Naive thymus-derived CD4-positive, alpha-beta T cell (primary cell): ENCODE results near the gene PEX11A. TPM values are rescaled to one million over a fixed set of nuclear protein-coding genes. Genes with fewer than 3 reads are reported as not detected.

Source experiments
- ATAC-seq: fragments of 150-1000 bp; cut with Tn5 transposase; 2 replicates; pipeline ENCODE4 v1.10.0; 2021; ENCODE audit warnings: mild to moderate bottlenecking, moderate library complexity
- CTCF ChIA-PET: fragments of 350-600 bp; sonication (Branson Sonifier 250); formaldehyde crosslinking; loops from one replicate; lab custom pipeline; 2021; ENCODE audit warnings: antibody characterized with exemption; lab: Charles Lee
- POLR2A ChIA-PET: fragments of 350-600 bp; sonication (Branson Sonifier 250); formaldehyde crosslinking; loops from one replicate; lab custom pipeline; 2021; ENCODE audit warnings: antibody characterized with exemption, inconsistent platforms; lab: Charles Lee
- DNase-seq, 9 donors: peaks; one replicate each; pipeline versions ENCODE4 v3.0.0 to v3.0.0-alpha.2; 2020 to 2022; ENCODE audit warnings: mixed read lengths in 1 of 9
- H3K27ac ChIP-seq: one replicate; pipeline ENCODE4 v1.7.0; 2013; ENCODE audit warnings: mild to moderate bottlenecking, low read depth, low read length, moderate library complexity
- H3K27me3 ChIP-seq, 2 donors: one replicate each; pipeline ENCODE4 v1.7.0; 2013; ENCODE audit warnings: low read length in 2 of 2, mild to moderate bottlenecking in 2 of 2, moderate library complexity in 2 of 2; ENCODE audit not compliant: control insufficient read depth in 2 of 2, insufficient read depth in 2 of 2
- H3K36me3 ChIP-seq, 3 experiments: 1 replicate in 2 of 3; 2 replicates in 1 of 3; pipeline ENCODE4 v1.7.0; 2013; ENCODE audit warnings: low read length in 3 of 3, mild to moderate bottlenecking in 3 of 3, moderate library complexity in 1 of 3; ENCODE audit not compliant: insufficient read depth in 3 of 3, control insufficient read depth in 2 of 3
- H3K4me1 ChIP-seq, 2 donors: one replicate each; pipeline ENCODE4 v1.7.0; 2013; ENCODE audit warnings: low read length in 2 of 2, mild to moderate bottlenecking in 2 of 2, moderate library complexity in 1 of 2; ENCODE audit not compliant: control insufficient read depth in 2 of 2, insufficient read depth in 2 of 2
- H3K4me3 ChIP-seq: 2 replicates; pipeline ENCODE4 v1.7.0; 2013; ENCODE audit warnings: mild to moderate bottlenecking, low read length
- H3K9me3 ChIP-seq, 3 experiments: 1 replicate in 2 of 3; 2 replicates in 1 of 3; pipeline ENCODE4 v1.7.0; 2013; ENCODE audit warnings: low read length in 3 of 3; ENCODE audit not compliant: control insufficient read depth in 2 of 3
- H3K27ac Mint-ChIP-seq, 9 donors: one replicate each; pipeline ENCODE4 v1.8.0; 2020 to 2022; ENCODE audit warnings: mixed read lengths in 9 of 9, mild to moderate bottlenecking in 8 of 9, moderate library complexity in 5 of 9, inconsistent platforms in 2 of 9
- H3K27me3 Mint-ChIP-seq, 5 donors: one replicate each; pipeline ENCODE4 v1.8.0; 2021 to 2022; ENCODE audit warnings: mixed read lengths in 5 of 5, mild to moderate bottlenecking in 1 of 5
- H3K36me3 Mint-ChIP-seq, 5 donors: one replicate each; pipeline ENCODE4 v1.8.0; 2020 to 2022; ENCODE audit warnings: mixed read lengths in 5 of 5, mild to moderate bottlenecking in 3 of 5, inconsistent platforms in 1 of 5
- H3K4me1 Mint-ChIP-seq, 7 donors: one replicate each; pipeline ENCODE4 v1.8.0; 2020 to 2022; ENCODE audit warnings: mixed read lengths in 7 of 7, mild to moderate bottlenecking in 3 of 7, inconsistent platforms in 1 of 7
- H3K4me3 Mint-ChIP-seq, 10 donors: one replicate each; pipeline ENCODE4 v1.8.0; 2020 to 2022; ENCODE audit warnings: mild to moderate bottlenecking in 10 of 10, mixed read lengths in 10 of 10, moderate library complexity in 6 of 10, inconsistent platforms in 2 of 10
- H3K9me3 Mint-ChIP-seq, 11 donors: one replicate each; pipeline ENCODE4 v1.8.0; 2020 to 2022; ENCODE audit warnings: mixed read lengths in 11 of 11, mild to moderate bottlenecking in 4 of 11, inconsistent platforms in 1 of 11, moderate library complexity in 1 of 11
- intact Hi-C, 2 donors: fragments of 100-400 bp; cut with micrococcal nuclease; formaldehyde crosslinking; loops; one replicate each; pipeline ENCODE4 v1.15.1; 2023
- polyA plus RNA-seq, 2 donors: library from polyadenylated mRNA; unstranded; fragments of 300-500 nt; fragmentation: Illumina TruSeq; gene quantifications; one replicate each; pipeline ENCODE4 v1.2.3, GENCODE V29; 2021
- total RNA-seq, 6 experiments: library from RNA in 5 of 6; stranded (reverse) in 5 of 6; gene quantifications; 1 replicate in 5 of 6; 2 replicates in 1 of 6; pipeline ENCODE4 v1.2.3 and lab custom pipeline; 2021 to 2026

Gene PEX11A
- total and polyA plus RNA-seq, 7 experiments from 2014 or later = 0.92 to 4.6 (median 2.0) TPM

GRCh38 chr15:89671687-89672086 is 18.9 kb downstream of the PEX11A start:
- ATAC-seq = no peak

GRCh38 chr15:89670971-89671560 is 19.5 kb downstream of the PEX11A start:
- H3K36me3 Mint-ChIP-seq = peaks cover 0 to 4% (median 0%) of the 10 kb centered on the region in 5 donors
- CTCF ChIA-PET = no interaction called here
- H3K27ac Mint-ChIP-seq = no peak overlapping the region

More at GRCh38 chr15:89671687-89672086, 18.9 kb downstream of the PEX11A start:
- H3K27me3 ChIP-seq = no peaks in the 10 kb centered on the region
- H3K36me3 ChIP-seq = no peaks in the 10 kb centered on the region
- Mint-ChIP-seq H3K4me3 (no peak overlapping the region), H3K27me3 (peaks cover 0 to 13% (median 8%) of the 10 kb centered on the region in 5 donors), H3K27ac (no peak overlapping the region), H3K36me3 (peaks cover 0 to 4% (median 0%) of the 10 kb centered on the region in 5 donors), H3K9me3 (no peaks in the 10 kb centered on the region), H3K4me1 (peaks cover 0 to 8% (median 0%) of the 10 kb centered on the region in 7 donors)
- ChIA-PET CTCF (no interaction called here), POLR2A (no interaction called here)
- DNase-seq = no peak
- H3K27ac ChIP-seq = no peak overlapping the region
- no peak overlapping the region for H3K4me3 ChIP-seq
- no peaks in the 10 kb centered on the region for H3K4me1 ChIP-seq
- intact Hi-C loops = no loop called here
- H3K9me3 ChIP-seq = no peaks in the 10 kb centered on the region

GRCh38 chr15:89669941-89670340 is 20.6 kb downstream of the PEX11A start:
- DNase-seq = no peak
- Histone ChIP-seq H3K4me1 (no peaks in the 10 kb centered on the region), H3K4me3 (no peak overlapping the region), H3K9me3 (no peaks in the 10 kb centered on the region), H3K27ac (no peak overlapping the region), H3K27me3 (no peaks in the 10 kb centered on the region), H3K36me3 (no peaks in the 10 kb centered on the region)
- H3K9me3 Mint-ChIP-seq = no peaks in the 10 kb centered on the region
- no peak overlapping the region for H3K4me3 Mint-ChIP-seq
- peaks cover 0 to 8% (median 1%) of the 10 kb centered on the region in 7 donors for H3K4me1 Mint-ChIP-seq
- ATAC-seq = no peak
- peaks cover 0 to 4% (median 0%) of the 10 kb centered on the region in 5 donors for H3K36me3 Mint-ChIP-seq
- intact Hi-C loops = no loop called here
- H3K27me3 Mint-ChIP-seq = peaks cover 5 to 18% (median 10%) of the 10 kb centered on the region in 5 donors
- CTCF ChIA-PET = no interaction called here
- no peak overlapping the region for H3K27ac Mint-ChIP-seq
- POLR2A ChIA-PET = no interaction called here

More at GRCh38 chr15:89670971-89671560, 19.5 kb downstream of the PEX11A start:
- POLR2A ChIA-PET = no interaction called here
- H3K9me3 ChIP-seq = no peaks in the 10 kb centered on the region
- intact Hi-C loops = no loop called here
- H3K27me3 ChIP-seq = no peaks in the 10 kb centered on the region
- Mint-ChIP-seq H3K27me3 (peaks cover 3 to 17% (median 8%) of the 10 kb centered on the region in 5 donors), H3K4me3 (no peak overlapping the region), H3K4me1 (peaks cover 0 to 8% (median 0%) of the 10 kb centered on the region in 7 donors), H3K9me3 (no peaks in the 10 kb centered on the region)
- H3K4me3 ChIP-seq = no peak overlapping the region
- no peaks in the 10 kb centered on the region for H3K4me1 ChIP-seq
- DNase-seq (no peak), ATAC-seq (no peak)
- H3K36me3 ChIP-seq = no peaks in the 10 kb centered on the region
- no peak overlapping the region for H3K27ac ChIP-seq

GRCh38 chr15:89669309-89669865 is 21.2 kb downstream of the PEX11A start:
- CTCF ChIA-PET = no interaction called here
- Histone ChIP-seq H3K27me3 (no peaks in the 10 kb centered on the region), H3K27ac (no peak overlapping the region), H3K9me3 (no peaks in the 10 kb centered on the region), H3K4me3 (no peak overlapping the region), H3K4me1 (no peaks in the 10 kb centered on the region), H3K36me3 (no peaks in the 10 kb centered on the region)
- ATAC-seq = no peak
- Mint-ChIP-seq H3K27me3 (peaks cover 11 to 24% (median 16%) of the 10 kb centered on the region in 5 donors), H3K36me3 (peaks cover 0 to 4% (median 0%) of the 10 kb centered on the region in 5 donors), H3K9me3 (no peaks in the 10 kb centered on the region), H3K4me3 (no peak overlapping the region), H3K27ac (no peak overlapping the region), H3K4me1 (peaks cover 0 to 8% (median 4%) of the 10 kb centered on the region in 7 donors)
- no peak for DNase-seq
- intact Hi-C loops = no loop called here
- POLR2A ChIA-PET = no interaction called here

- no peak overlapping the region for H3K27ac ChIP-seq
- peak overlapping the region in 1 of 10 donors; percentile 26 for H3K4me3 Mint-ChIP-seq
- H3K4me1 Mint-ChIP-seq = peaks cover 0 to 5% (median 4%) of the 10 kb centered on the region in 7 donors
- H3K27ac Mint-ChIP-seq = no peak overlapping the region
- peaks cover 0 to 4% (median 0%) of the 10 kb centered on the region in 5 donors for H3K36me3 Mint-ChIP-seq
- H3K27me3 Mint-ChIP-seq = peaks cover 14 to 28% (median 19%) of the 10 kb centered on the region in 5 donors
- H3K27me3 ChIP-seq = no peaks in the 10 kb centered on the region
- H3K4me1 ChIP-seq = no peaks in the 10 kb centered on the region
- POLR2A ChIA-PET = no interaction called here
- H3K36me3 ChIP-seq = no peaks in the 10 kb centered on the region
- H3K4me3 ChIP-seq = no peak overlapping the region
- H3K9me3 Mint-ChIP-seq = no peaks in the 10 kb centered on the region
- ATAC-seq (no peak), DNase-seq (no peak)
- intact Hi-C loops = no loop called here
- H3K9me3 ChIP-seq = no peaks in the 10 kb centered on the region
- CTCF ChIA-PET = interaction anchor here (0.5 kb wide), 1 partner anchor 487 kb away, joined by 3 read pairs; no protein-coding TSS in a partner anchor
These were observed 22.4 kb downstream of the PEX11A start for GRCh38 chr15:89668171-89668570.

GRCh38 chr15:89667706-89667960 is 22.9 kb downstream of the PEX11A start:
- Mint-ChIP-seq H3K27ac (no peak overlapping the region), H3K27me3 (peaks cover 14 to 32% (median 22%) of the 10 kb centered on the region in 5 donors), H3K4me1 (peaks cover 0 to 5% (median 4%) of the 10 kb centered on the region in 7 donors), H3K9me3 (no peaks in the 10 kb centered on the region), H3K36me3 (peaks cover 0 to 4% (median 0%) of the 10 kb centered on the region in 5 donors), H3K4me3 (peak overlapping the region in 1 of 10 donors; percentile 26)
- intact Hi-C loops = no loop called here
- Histone ChIP-seq H3K9me3 (no peaks in the 10 kb centered on the region), H3K36me3 (no peaks in the 10 kb centered on the region), H3K27ac (no peak overlapping the region), H3K4me3 (no peak overlapping the region), H3K4me1 (no peaks in the 10 kb centered on the region), H3K27me3 (no peaks in the 10 kb centered on the region)
- POLR2A ChIA-PET = no interaction called here
- CTCF ChIA-PET = no interaction called here
- ATAC-seq (no peak), DNase-seq (no peak)
